ENCODE measurements around the gene PRXL2A.
"Not testable (repeated sequence)": the region's sequence is repeated elsewhere in the genome, so short reads cannot be mapped to it uniquely, and the experiment has no call there.

The PRXL2A gene

GRCh38 chr10:80408242-80409101, at the start of gene PRXL2A:
Gene PRXL2A, plus strand, starts transcription at chr10:80408551. Its CDS starts 11,917 bp downstream, at chr10:80420468.
- peak; percentile 56 for DNase-seq (ENCODE audit: low read depth)

- not testable (repeated sequence) for DNase-seq (ENCODE audit: low read depth)
These were observed 49.4 kb upstream of the PRXL2A start for GRCh38 chr10:80358925-80359324.

GRCh38 chr10:80359644-80360043, 48.7 kb upstream of the PRXL2A start:
- DNase-seq (ENCODE audit: low read depth), result no peak

GRCh38 chr10:80365510-80365909, 42.8 kb upstream of the PRXL2A start:
- no peak for DNase-seq (ENCODE audit: low read depth)

- no peak for DNase-seq (ENCODE audit: low read depth)
These were observed 36.9 kb upstream of the PRXL2A start for GRCh38 chr10:80371467-80371866.

- no peak for DNase-seq (ENCODE audit: low read depth)
These were observed 35.7 kb upstream of the PRXL2A start for GRCh38 chr10:80372675-80373074.

- DNase-seq (ENCODE audit: low read depth), result no peak
These were observed 34.8 kb upstream of the PRXL2A start for GRCh38 chr10:80373502-80373901.

GRCh38 chr10:80379701-80380100, 28.6 kb upstream of the PRXL2A start:
- DNase-seq (ENCODE audit: low read depth), result no peak

- no peak for DNase-seq (ENCODE audit: low read depth)
These were observed 28.2 kb upstream of the PRXL2A start for GRCh38 chr10:80380185-80380584.

- no peak for DNase-seq (ENCODE audit: low read depth)
These were observed 25.4 kb upstream of the PRXL2A start for GRCh38 chr10:80382989-80383388.

- no peak for DNase-seq (ENCODE audit: low read depth)
These were observed 17.6 kb upstream of the PRXL2A start for GRCh38 chr10:80390740-80391139.

GRCh38 chr10:80392250-80392649, 16.1 kb upstream of the PRXL2A start:
- DNase-seq (ENCODE audit: low read depth), result no peak

GRCh38 chr10:80394358-80394916, 13.9 kb upstream of the PRXL2A start:
- DNase-seq (ENCODE audit: low read depth), result no peak

GRCh38 chr10:80397014-80397413, 11.3 kb upstream of the PRXL2A start:
- DNase-seq (ENCODE audit: low read depth), result no peak

- DNase-seq (ENCODE audit: low read depth), result no peak
These were observed 8.1 kb upstream of the PRXL2A start for GRCh38 chr10:80400136-80400804.

GRCh38 chr10:80405035-80405434, 3.3 kb upstream of the PRXL2A start:
- DNase-seq (ENCODE audit: low read depth), result no peak

- DNase-seq (ENCODE audit: low read depth), result no peak
These were observed 2.7 kb upstream of the PRXL2A start for GRCh38 chr10:80405626-80406025.

GRCh38 chr10:80406204-80406603, 2.1 kb upstream of the PRXL2A start:
- DNase-seq (ENCODE audit: low read depth), result no peak

- no peak for DNase-seq (ENCODE audit: low read depth)
These were observed 524 bp upstream of the PRXL2A start for GRCh38 chr10:80407812-80408241.

- DNase-seq (ENCODE audit: low read depth), result no peak
These were observed 770 bp downstream of the PRXL2A start for GRCh38 chr10:80409121-80409520.

- DNase-seq (ENCODE audit: low read depth), result no peak
These were observed 1.8 kb downstream of the PRXL2A start for GRCh38 chr10:80410122-80410521.

- no peak for DNase-seq (ENCODE audit: low read depth)
These were observed 2.3 kb downstream of the PRXL2A start for GRCh38 chr10:80410578-80411145.

GRCh38 chr10:80411267-80411668, 2.9 kb downstream of the PRXL2A start:
- DNase-seq (ENCODE audit: low read depth), result no peak
